HFFc6 (cell line): Measurements from ENCODE around the gene PTPRN2. TPM values are rescaled to one million over a fixed set of nuclear protein-coding genes. Genes with fewer than 3 reads are reported as not detected.

ENCODE experiments used
- DNase-seq: peaks from one replicate; pipeline ENCODE4 v3.0.0-alpha.2; 2018
- H3K27ac Mint-ChIP-seq: 2 replicates; pipeline ENCODE4 v1.8.0; 2020; ENCODE audit warnings: mild to moderate bottlenecking, mixed read lengths
- H3K27me3 Mint-ChIP-seq: 2 replicates; pipeline ENCODE4 v1.8.0; 2021; ENCODE audit warnings: mild to moderate bottlenecking, moderate library complexity, mixed read lengths; ENCODE audit not compliant: insufficient read depth
- H3K36me3 Mint-ChIP-seq: 2 replicates; pipeline ENCODE4 v1.8.0; 2021; ENCODE audit warnings: low read depth, mixed read lengths
- H3K4me1 Mint-ChIP-seq: 2 replicates; pipeline ENCODE4 v1.8.0; 2020; ENCODE audit warnings: low read depth, mixed read lengths
- H3K4me3 Mint-ChIP-seq: 2 replicates; pipeline ENCODE4 v1.8.0; 2020; ENCODE audit warnings: mild to moderate bottlenecking, moderate library complexity, mixed read lengths
- H3K9me3 Mint-ChIP-seq: 2 replicates; pipeline ENCODE4 v1.8.0; 2020; ENCODE audit warnings: mild to moderate bottlenecking, mixed read lengths
- CTCF ChIP-seq: fragments of 200-600 bp; sonication (generic); IDR thresholded peaks from 2 replicates; pipeline ENCODE4 v1.5.0; 2021; ENCODE audit warnings: antibody characterized with exemption, mild to moderate bottlenecking
- total RNA-seq, 6 experiments: library from RNA; stranded (reverse); fragmentation: NEBNext Ultra II Directional; extraction: Animal tissue kit (Norgen Biotek cat#: 25700); gene quantifications; 2 replicates in 1 of 6; 3 replicates in 5 of 6; pipeline ENCODE4 v1.2.3, GENCODE V29; 2021

Gene PTPRN2
- total RNA-seq, 6 experiments from 2014 or later, result 0.05 to 0.27 (median 0.23) TPM

DNA sequence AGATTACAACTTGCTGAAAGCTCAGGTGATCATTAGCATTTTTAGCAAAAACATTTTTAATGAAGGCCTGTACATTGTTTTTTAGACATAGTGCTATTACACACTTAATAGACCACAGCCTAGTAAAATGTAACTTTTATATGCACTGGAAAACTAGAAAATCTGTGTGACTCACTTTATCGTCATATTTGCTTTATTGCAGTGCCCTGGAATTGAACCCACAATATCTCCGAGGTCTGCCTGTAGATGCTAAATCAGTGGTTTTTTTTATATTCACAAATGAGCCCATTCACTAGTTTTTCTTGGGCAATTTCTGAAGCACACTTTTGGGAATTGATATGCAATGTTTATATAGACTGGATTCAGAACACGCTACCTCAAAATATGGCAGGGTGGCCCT, 105.1 kb downstream of the PTPRN2 start:
- Mint-ChIP-seq H3K4me1 (no peaks in the 10 kb centered on the region), H3K36me3 (peaks cover 15% of the 10 kb centered on the region; the same call in 1 of the 2 replicates), H3K27ac (no peak overlapping the region), H3K27me3 (no peaks in the 10 kb centered on the region; the same call in 1 of the 2 replicates), H3K9me3 (peaks cover 49% of the 10 kb centered on the region), H3K4me3 (no peak overlapping the region)
- TF ChIP-seq CTCF, result no peak
- DNase-seq, result no peak

- Mint-ChIP-seq H3K9me3 (peaks cover 41% of the 10 kb centered on the region), H3K36me3 (peaks cover 8% of the 10 kb centered on the region), H3K4me1 (no peaks in the 10 kb centered on the region), H3K27ac (no peak overlapping the region), H3K27me3 (no peaks in the 10 kb centered on the region; the same call in none of the 2 replicates), H3K4me3 (no peak overlapping the region)
- no peak for TF ChIP-seq CTCF
- no peak for DNase-seq
Observed at GRCh38 chr7:158479664-158480025, 108.0 kb downstream of the PTPRN2 start.

GRCh38 chr7:158479021-158479663, 108.5 kb downstream of the PTPRN2 start:
- Mint-ChIP-seq H3K4me1 (no peaks in the 10 kb centered on the region), H3K9me3 (peaks cover 41% of the 10 kb centered on the region), H3K27me3 (no peaks in the 10 kb centered on the region; the same call in none of the 2 replicates), H3K36me3 (peaks cover 8% of the 10 kb centered on the region), H3K27ac (no peak overlapping the region), H3K4me3 (no peak overlapping the region)
- DNase-seq, result no peak
- TF ChIP-seq CTCF, result no peak

GRCh38 chr7:158477866-158478265, 109.8 kb downstream of the PTPRN2 start:
- Mint-ChIP-seq H3K27me3 (no peaks in the 10 kb centered on the region; the same call in none of the 2 replicates), H3K4me3 (no peak overlapping the region)

GRCh38 chr7:158476331-158476932, 111.2 kb downstream of the PTPRN2 start:
- no peak overlapping the region for H3K27ac Mint-ChIP-seq
- H3K36me3 Mint-ChIP-seq, result peaks cover 8% of the 10 kb centered on the region
- no peak for TF ChIP-seq CTCF
- no peak overlapping the region for H3K4me3 Mint-ChIP-seq
- H3K4me1 Mint-ChIP-seq, result no peaks in the 10 kb centered on the region
- DNase-seq, result no peak
- peaks cover 41% of the 10 kb centered on the region for H3K9me3 Mint-ChIP-seq
- no peaks in the 10 kb centered on the region; the same call in none of the 2 replicates for H3K27me3 Mint-ChIP-seq

More at GRCh38 chr7:158477866-158478265, 109.8 kb downstream of the PTPRN2 start:
- H3K4me1 Mint-ChIP-seq, result no peaks in the 10 kb centered on the region
- H3K36me3 Mint-ChIP-seq, result peaks cover 8% of the 10 kb centered on the region
- DNase-seq, result no peak
- H3K9me3 Mint-ChIP-seq, result peaks cover 38% of the 10 kb centered on the region
- TF ChIP-seq CTCF, result no peak
- no peak overlapping the region for H3K27ac Mint-ChIP-seq
